ENCODE data around the gene KCNK3. TPM values are rescaled to one million over a fixed set of nuclear protein-coding genes. Genes with fewer than 3 reads are reported as not detected.

Gene KCNK3
- total RNA-seq, 1 experiment from 2014 or later, result 0.09 TPM

GRCh38 chr2:26701596-26701995 lies 9.1 kb downstream of the KCNK3 start:
- H3K23me2 ChIP-seq (ENCODE audit: insufficient read length, low read depth, low read length, poor library complexity, severe bottlenecking), result no peaks in the 10 kb centered on the region
- Mint-ChIP-seq H3K36me3 (ENCODE audit: insufficient read depth in 1 of 3, low read depth in 3 of 3) (no peaks in the 10 kb centered on the region), H3K27ac (no peak overlapping the region), H3K9me3 (no peaks in the 10 kb centered on the region), H3K4me1 (peaks cover under 1 to 9% of the 10 kb centered on the region in 2 experiments), H3K4me3 (no peak overlapping the region), H3K27me3 (ENCODE audit: low read depth) (peaks cover 68% of the 10 kb centered on the region)
- H3K14ac ChIP-seq (ENCODE audit: insufficient read depth, low read length), result no peak overlapping the region
- no peak overlapping the region for H2BK20ac ChIP-seq (ENCODE audit: low read depth, low read length, poor library complexity, severe bottlenecking)
- H2AK5ac ChIP-seq (ENCODE audit: insufficient read length, low read length), result no peak overlapping the region
- no peak for DNase-seq
- H4K91ac ChIP-seq (ENCODE audit: insufficient read length, low read depth, low read length), result no peak overlapping the region
- no peak overlapping the region for H3K9ac ChIP-seq (ENCODE audit: extremely low read depth, insufficient read length, low read length)
- no peak overlapping the region for H3K18ac ChIP-seq (ENCODE audit: insufficient read length, low read depth, low read length)
- H3K4me1 ChIP-seq (ENCODE audit: insufficient read depth, low read length), result no peaks in the 10 kb centered on the region
- H4K5ac ChIP-seq (ENCODE audit: insufficient read length, low read depth, low read length), result no peak overlapping the region
- no peak overlapping the region for H3K56ac ChIP-seq (ENCODE audit: insufficient read length, low read depth, low read length)
- H2BK120ac ChIP-seq (ENCODE audit: low read depth, low read length, poor library complexity, severe bottlenecking), result no peak overlapping the region
- no CpG with 5 or more reads among the region's 5 CpGs for WGBS (ENCODE audit: extremely low coverage, insufficient read length, low lambda C conversion rate)
- H2BK15ac ChIP-seq (ENCODE audit: low read depth, low read length), result no peak overlapping the region
- H3K27ac ChIP-seq (ENCODE audit: insufficient read length, low read depth, low read length), result no peak overlapping the region
- H3K4ac ChIP-seq (ENCODE audit: low read depth, low read length), result no peak overlapping the region
- H4K20me1 ChIP-seq (ENCODE audit: control insufficient read depth, insufficient read depth, insufficient read length), result no peaks in the 10 kb centered on the region
- H3K79me2 ChIP-seq (ENCODE audit: insufficient read depth, low read length), result no peaks in the 10 kb centered on the region
- no peak overlapping the region for H2AFZ ChIP-seq (ENCODE audit: low read length)
- no peak overlapping the region for H3T11ph ChIP-seq (ENCODE audit: low read length)
- H2BK12ac ChIP-seq (ENCODE audit: insufficient read length, low read depth, low read length), result no peak overlapping the region
- no peaks in the 10 kb centered on the region for H3K9me3 ChIP-seq (ENCODE audit: control insufficient read depth, low read depth, low read length)
- no peak overlapping the region for H3K23ac ChIP-seq (ENCODE audit: insufficient read length, low read depth, low read length)
- no peak for TF ChIP-seq CTCF (conservative IDR thresholded peaks at IDR 0.05)
- H3K79me1 ChIP-seq (ENCODE audit: insufficient read depth, low read depth, low read length, poor library complexity, severe bottlenecking), result no peaks in the 10 kb centered on the region
- H4K8ac ChIP-seq (replicated peaks; ENCODE audit: insufficient read length, low read depth, low read length), result no peak overlapping the region
- H3K27me3 ChIP-seq (ENCODE audit: insufficient read depth, low read length), result no peaks in the 10 kb centered on the region; the same call in 1 of the 2 replicates
- no peak overlapping the region for H3K4me2 ChIP-seq (ENCODE audit: insufficient read depth, insufficient read length, low read length)
- H2BK5ac ChIP-seq (ENCODE audit: insufficient read length, low read length), result no peak overlapping the region

Measured in H9 (cell line).